GM13977 (cell line): Measurements from ENCODE around the gene DST.
"Not testable (repeated sequence)": the region's sequence is repeated elsewhere in the genome, so short reads cannot be mapped to it uniquely, and the experiment has no call there.

ENCODE experiments used
- DNase-seq: peaks from one replicate; pipeline ENCODE4 v3.0.0; 2012; ENCODE audit warnings: low spot score
- in situ Hi-C: fragments of 300-500 bp; cut with MboI; formaldehyde crosslinking; loops from one replicate; pipeline ENCODE4 v1.12.0; 2022; ENCODE audit warnings: low sequenced_read_pairs, low pct_unique_long_range_greater_than_20kb, mixed read lengths, inconsistent platforms; ENCODE audit not compliant: unreplicated experiment
- TF ChIP-seq, protein P1 (sequence below): IDR thresholded peaks from 2 replicates; pipeline ENCODE4 v1.5.1; 2012; ENCODE audit warnings: mild to moderate bottlenecking, control low read depth; ENCODE audit not compliant: insufficient read depth; ENCODE audit errors: extremely low read depth, missing control alignments

Gene DST

DNA sequence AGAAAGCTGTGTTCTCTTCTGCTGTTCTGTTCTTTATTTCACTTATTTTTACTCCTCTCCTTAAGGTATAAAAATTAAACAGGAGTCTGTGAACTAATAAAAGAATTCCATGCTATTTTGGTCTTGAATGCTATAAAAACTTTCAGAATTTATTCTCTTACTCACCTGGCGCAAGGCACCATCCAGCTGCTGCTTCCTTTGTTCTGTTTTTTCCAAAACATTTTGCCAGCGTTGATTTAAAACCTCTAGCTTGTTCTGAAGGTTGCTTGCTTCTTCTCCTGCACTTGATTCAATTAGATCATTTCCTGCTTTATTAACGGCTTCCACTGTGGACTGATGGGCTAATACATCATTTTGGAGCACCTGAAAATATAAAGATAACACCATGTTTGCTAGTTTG, 145.0 kb downstream of the DST start:
- TF ChIP-seq, protein P1, sequence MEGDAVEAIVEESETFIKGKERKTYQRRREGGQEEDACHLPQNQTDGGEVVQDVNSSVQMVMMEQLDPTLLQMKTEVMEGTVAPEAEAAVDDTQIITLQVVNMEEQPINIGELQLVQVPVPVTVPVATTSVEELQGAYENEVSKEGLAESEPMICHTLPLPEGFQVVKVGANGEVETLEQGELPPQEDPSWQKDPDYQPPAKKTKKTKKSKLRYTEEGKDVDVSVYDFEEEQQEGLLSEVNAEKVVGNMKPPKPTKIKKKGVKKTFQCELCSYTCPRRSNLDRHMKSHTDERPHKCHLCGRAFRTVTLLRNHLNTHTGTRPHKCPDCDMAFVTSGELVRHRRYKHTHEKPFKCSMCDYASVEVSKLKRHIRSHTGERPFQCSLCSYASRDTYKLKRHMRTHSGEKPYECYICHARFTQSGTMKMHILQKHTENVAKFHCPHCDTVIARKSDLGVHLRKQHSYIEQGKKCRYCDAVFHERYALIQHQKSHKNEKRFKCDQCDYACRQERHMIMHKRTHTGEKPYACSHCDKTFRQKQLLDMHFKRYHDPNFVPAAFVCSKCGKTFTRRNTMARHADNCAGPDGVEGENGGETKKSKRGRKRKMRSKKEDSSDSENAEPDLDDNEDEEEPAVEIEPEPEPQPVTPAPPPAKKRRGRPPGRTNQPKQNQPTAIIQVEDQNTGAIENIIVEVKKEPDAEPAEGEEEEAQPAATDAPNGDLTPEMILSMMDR = no peak
- in situ Hi-C loops = no loop called here
- DNase-seq = no peak

DNA sequence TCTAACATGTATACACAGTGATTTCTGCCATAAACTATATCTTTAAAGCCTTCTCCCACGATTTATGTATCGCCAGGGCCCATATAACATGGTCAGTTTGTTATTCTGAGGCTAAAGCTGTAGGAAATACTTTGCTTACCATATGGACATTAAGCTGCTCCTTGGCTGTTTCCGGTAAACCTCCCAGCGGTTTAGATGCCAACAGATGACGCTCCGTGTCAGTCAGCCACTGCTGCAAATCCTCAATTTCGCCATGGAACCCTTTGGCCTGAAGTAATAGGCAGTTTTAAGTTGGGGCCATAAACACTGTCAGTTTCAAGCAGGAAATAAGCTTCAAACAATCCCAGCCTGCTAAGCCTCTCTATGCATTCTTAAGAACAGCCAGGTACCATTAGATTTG, 145.4 kb downstream of the DST start:
- TF ChIP-seq, protein P1 = no peak
- in situ Hi-C loops = no loop called here
- DNase-seq = no peak

DNA sequence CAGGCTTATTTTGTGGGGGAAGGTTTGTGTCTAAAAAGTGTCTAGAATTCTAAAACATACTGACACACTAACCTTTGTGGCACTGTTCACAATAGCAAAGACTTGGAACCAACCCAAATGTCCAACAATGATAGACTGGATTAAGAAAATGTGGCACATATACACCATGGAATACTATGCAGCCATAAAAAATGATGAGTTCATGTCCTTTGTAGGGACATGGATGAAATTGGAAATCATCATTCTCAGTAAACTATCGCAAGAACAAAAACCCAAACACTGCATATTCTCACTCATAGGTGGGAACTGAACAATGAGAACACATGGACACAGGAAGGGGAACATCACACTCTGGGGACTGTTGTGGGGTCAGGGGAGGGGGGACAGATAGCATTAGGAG, 146.0 kb downstream of the DST start:
- in situ Hi-C loops, DNase-seq: not testable (repeated sequence)

DNA sequence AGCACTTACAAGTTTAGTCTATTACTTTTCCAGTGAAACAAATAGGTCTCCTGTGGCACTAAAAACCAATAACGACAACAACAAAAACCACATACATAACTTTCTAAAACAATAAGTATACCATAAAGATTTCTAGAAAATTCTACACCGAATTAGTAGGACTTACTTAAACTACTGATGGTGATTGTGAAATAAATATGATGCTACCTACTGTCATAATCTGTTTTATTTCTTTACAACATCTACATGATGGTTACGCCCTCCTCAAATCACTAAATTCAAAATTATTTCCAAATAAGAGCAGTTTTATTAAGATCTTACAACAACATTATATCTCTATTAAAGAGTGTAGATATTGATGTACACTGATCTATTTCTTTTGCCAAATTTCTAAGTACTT, 147.0 kb downstream of the DST start:
- in situ Hi-C loops = no loop called here
- no peak for DNase-seq
- TF ChIP-seq, protein P1 = no peak

DNA sequence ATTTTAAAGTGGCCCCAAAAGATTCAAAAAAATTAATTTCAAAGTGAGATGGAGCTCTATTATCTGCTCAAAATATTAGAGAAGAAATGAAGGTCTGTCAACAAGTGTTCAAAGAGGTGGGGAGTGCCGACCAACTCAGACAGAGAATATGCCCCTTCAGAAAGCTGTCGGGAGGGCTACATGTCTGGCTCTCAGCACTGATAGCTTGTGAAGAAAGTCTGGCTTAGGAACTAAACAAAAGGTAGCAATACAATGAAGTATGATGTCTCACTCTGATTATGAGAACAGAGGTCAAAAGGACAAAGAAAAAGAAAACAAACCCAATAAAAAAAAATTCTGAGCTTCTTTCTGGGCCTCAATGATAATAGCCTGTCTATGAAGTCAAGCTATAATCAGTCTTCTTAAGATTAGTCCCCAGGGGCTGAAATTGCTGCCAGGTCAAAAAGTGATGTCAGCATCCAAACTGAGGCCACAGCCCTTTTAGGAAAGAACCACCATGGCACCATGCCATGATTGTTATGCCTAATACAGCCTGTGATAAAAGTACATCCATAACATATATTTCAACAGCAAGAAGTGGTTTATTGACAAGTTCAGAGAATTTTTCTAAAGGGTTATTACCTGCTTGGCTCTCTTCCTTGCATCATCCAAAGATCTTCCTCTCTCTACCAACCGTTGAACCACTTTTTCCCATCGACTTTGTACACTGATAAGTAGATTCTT, 150.9 kb downstream of the DST start:
- TF ChIP-seq, protein P1 = no peak
- in situ Hi-C loops = no loop called here
- DNase-seq = no peak

DNA sequence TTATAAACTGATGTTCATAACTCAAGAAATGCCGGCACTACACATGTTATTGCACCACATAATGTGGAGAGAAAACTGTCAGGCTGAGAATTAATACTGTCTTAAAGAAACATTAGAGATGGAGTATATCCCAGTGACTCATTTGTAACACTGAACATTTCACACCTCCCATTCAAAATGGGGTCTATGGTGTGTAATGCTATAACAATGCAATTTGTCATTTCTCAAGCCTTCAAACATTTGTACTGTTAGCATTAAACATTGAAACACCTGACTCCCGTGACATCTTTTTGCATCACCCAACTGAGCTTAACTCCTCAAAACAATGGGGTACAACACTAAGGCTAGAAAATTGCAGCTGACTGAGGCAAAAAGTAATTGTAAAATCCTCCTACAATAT, 151.7 kb downstream of the DST start:
- in situ Hi-C loops = no loop called here

DNA sequence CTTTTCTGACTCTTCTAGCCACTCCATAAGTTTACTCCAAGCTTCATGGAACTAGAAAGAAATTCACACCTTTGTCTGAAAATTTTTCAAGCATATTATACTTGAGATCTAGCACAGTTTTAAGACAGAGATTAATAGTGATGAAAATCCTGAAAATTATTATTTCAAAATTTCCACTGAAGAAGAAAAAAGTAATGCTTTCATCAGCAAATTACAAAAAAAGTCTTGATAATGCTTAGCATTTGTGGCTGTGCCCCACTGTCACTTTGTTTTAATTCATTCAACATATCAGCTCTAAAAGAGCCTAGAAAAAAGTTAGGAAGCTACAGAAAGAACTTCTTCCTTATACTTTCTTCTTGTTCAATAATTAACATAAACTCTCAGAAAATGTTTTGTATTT, 153.1 kb downstream of the DST start:
- no peak for DNase-seq
- TF ChIP-seq, protein P1 = no peak

More for the DNA sequence above, 151.7 kb downstream of the DST start:
- TF ChIP-seq, protein P1 = no peak
- DNase-seq = no peak

More for the DNA sequence above, 153.1 kb downstream of the DST start:
- in situ Hi-C loops = no loop called here
